Adrenal gland (tissue), 5 donors: ENCODE results near the gene ENPP7.

Experiments
- CTCF ChIP-seq, 6 experiments: fragments of 450-650 bp in 4 of 6; fragments of 200-600 bp in 2 of 6; sonication (generic) in 1 of 6; IDR thresholded peaks; 1 replicate in 5 of 6; 2 replicates in 1 of 6; pipeline versions ENCODE4 v1.5.1 to v1.8.0; 2016 to 2021; ENCODE audit warnings: antibody characterized with exemption in 6 of 6, mild to moderate bottlenecking in 2 of 6, moderate library complexity in 1 of 6
- POLR2A ChIP-seq, 2 donors: fragments of 450-650 bp; IDR thresholded peaks; one replicate each; pipeline ENCODE4 v1.6.1; 2017; ENCODE audit warnings: antibody characterized with exemption in 2 of 2, mild to moderate bottlenecking in 2 of 2, moderate library complexity in 1 of 2
- donor health status: DM: no; HTN: no; CAD: no.

GRCh38 chr17:79786930-79787643 lies 56.3 kb downstream of the ENPP7 start:
- TF ChIP-seq CTCF (IDR thresholded peaks at IDR 0.05), result no peak
- no peak for TF ChIP-seq POLR2A (IDR thresholded peaks at IDR 0.05)
